Measurements from ENCODE around the gene LYRM7. TPM values are rescaled to one million over a fixed set of nuclear protein-coding genes. Genes with fewer than 3 reads are reported as not detected.

Gene LYRM7
- total RNA-seq = 10 to 100 TPM in 2 of 4 donors, 1 to 10 TPM in 2; 7.1 to 11.4 (median 9.7) TPM

- no peak for TF ChIP-seq CTCF (IDR thresholded peaks at IDR 0.05; ENCODE audit: low read depth)
Measured at GRCh38 chr5:131170540-131171275, at the start of gene LYRM7. TSS of gene LYRM7 (plus strand) at chr5:131170944. CDS start at chr5:131171021, 77 bp downstream.

- no peak for TF ChIP-seq CTCF (IDR thresholded peaks at IDR 0.05; ENCODE audit: low read depth)
Measured at GRCh38 chr5:131129306-131129705, 41.4 kb upstream of the LYRM7 start.

GRCh38 chr5:131139321-131139720, 31.4 kb upstream of the LYRM7 start:
- no peak for TF ChIP-seq CTCF (IDR thresholded peaks at IDR 0.05; ENCODE audit: low read depth)

GRCh38 chr5:131142970-131143617, 27.6 kb upstream of the LYRM7 start:
- no peak for TF ChIP-seq CTCF (IDR thresholded peaks at IDR 0.05; ENCODE audit: low read depth)

- no peak for TF ChIP-seq CTCF (IDR thresholded peaks at IDR 0.05; ENCODE audit: low read depth)
Measured at GRCh38 chr5:131147258-131147657, 23.5 kb upstream of the LYRM7 start.

GRCh38 chr5:131148835-131149234, 21.9 kb upstream of the LYRM7 start:
- no peak for TF ChIP-seq CTCF (IDR thresholded peaks at IDR 0.05; ENCODE audit: low read depth)

- no peak for TF ChIP-seq CTCF (IDR thresholded peaks at IDR 0.05; ENCODE audit: low read depth)
Measured at GRCh38 chr5:131150408-131150807, 20.3 kb upstream of the LYRM7 start.

All from subcutaneous adipose tissue (tissue), 4 donors.